Glutamatergic neuron (in vitro differentiated cells): Measurements from ENCODE around the gene NAV3. TPM values are rescaled to one million over a fixed set of nuclear protein-coding genes. Genes with fewer than 3 reads are reported as not detected.
A peak's percentile ranks its signal among the peaks of the same experiment; 100 is the strongest.

Experiments
- DNase-seq: peaks from one replicate; pipeline ENCODE4 v3.0.0; 2022
- H3K27ac Mint-ChIP-seq: one replicate; pipeline ENCODE4 v1.8.0; 2020; ENCODE audit warnings: mild to moderate bottlenecking, mixed read lengths, inconsistent platforms; ENCODE audit not compliant: unreplicated experiment
- H3K27me3 Mint-ChIP-seq: one replicate; pipeline ENCODE4 v1.8.0; 2020; ENCODE audit warnings: mild to moderate bottlenecking, moderate library complexity, mixed read lengths, inconsistent platforms; ENCODE audit not compliant: unreplicated experiment
- H3K36me3 Mint-ChIP-seq: one replicate; pipeline ENCODE4 v1.8.0; 2020; ENCODE audit warnings: mild to moderate bottlenecking, mixed read lengths, inconsistent platforms; ENCODE audit not compliant: unreplicated experiment
- H3K4me1 Mint-ChIP-seq: one replicate; pipeline ENCODE4 v1.8.0; 2020; ENCODE audit warnings: mild to moderate bottlenecking, low read depth, mixed read lengths, inconsistent platforms; ENCODE audit not compliant: unreplicated experiment
- H3K4me3 Mint-ChIP-seq: one replicate; pipeline ENCODE4 v1.8.0; 2020; ENCODE audit warnings: mild to moderate bottlenecking, mixed read lengths, inconsistent platforms; ENCODE audit not compliant: unreplicated experiment
- H3K9me3 Mint-ChIP-seq: one replicate; pipeline ENCODE4 v1.8.0; 2020; ENCODE audit warnings: mild to moderate bottlenecking, moderate library complexity, mixed read lengths, inconsistent platforms; ENCODE audit not compliant: unreplicated experiment
- CTCF ChIP-seq: fragments of 200-600 bp; sonication (generic); IDR thresholded peaks from one replicate; pipeline ENCODE4 v1.5.0; 2021; ENCODE audit not compliant: partially characterized antibody, unreplicated experiment
- total RNA-seq: library from RNA; stranded (reverse); fragmentation: NEBNext Ultra II Directional; extraction: Animal tissue kit (Norgen Biotek cat#: 25700); gene quantifications from one replicate; pipeline ENCODE4 v1.2.1, GENCODE V29; 2021; ENCODE audit not compliant: unreplicated experiment

Gene NAV3
- total RNA-seq, 1 donor from 2014 or later = 13.6 TPM

GRCh38 chr12:78121969-78122610 lies 291.4 kb downstream of the NAV3 start:
- no peaks in the 10 kb centered on the region for H3K4me1 Mint-ChIP-seq
- no peak for TF ChIP-seq CTCF
- no peaks in the 10 kb centered on the region for H3K36me3 Mint-ChIP-seq
- H3K27ac Mint-ChIP-seq = no peak overlapping the region
- DNase-seq = no peak
- no peak overlapping the region for H3K4me3 Mint-ChIP-seq
- no peaks in the 10 kb centered on the region for H3K27me3 Mint-ChIP-seq
- H3K9me3 Mint-ChIP-seq = no peaks in the 10 kb centered on the region

- no peak overlapping the region for H3K27ac Mint-ChIP-seq
- DNase-seq = no peak
- no peaks in the 10 kb centered on the region for H3K9me3 Mint-ChIP-seq
- H3K36me3 Mint-ChIP-seq = no peaks in the 10 kb centered on the region
- no peaks in the 10 kb centered on the region for H3K4me1 Mint-ChIP-seq
- TF ChIP-seq CTCF = no peak
- H3K27me3 Mint-ChIP-seq = peaks cover 1% of the 10 kb centered on the region
- H3K4me3 Mint-ChIP-seq = no peak overlapping the region
Observed at GRCh38 chr12:78128211-78128610, 297.5 kb downstream of the NAV3 start.

GRCh38 chr12:78143717-78144116 lies 313.0 kb downstream of the NAV3 start:
- TF ChIP-seq CTCF = no peak
- H3K4me1 Mint-ChIP-seq = peaks cover 5% of the 10 kb centered on the region
- H3K27me3 Mint-ChIP-seq = no peaks in the 10 kb centered on the region
- H3K36me3 Mint-ChIP-seq = no peaks in the 10 kb centered on the region
- H3K9me3 Mint-ChIP-seq = no peaks in the 10 kb centered on the region
- H3K4me3 Mint-ChIP-seq = no peak overlapping the region
- DNase-seq = no peak
- H3K27ac Mint-ChIP-seq = no peak overlapping the region

GRCh38 chr12:78145398-78145797 lies 314.7 kb downstream of the NAV3 start:
- H3K4me1 Mint-ChIP-seq = peaks cover 10% of the 10 kb centered on the region
- no peaks in the 10 kb centered on the region for H3K9me3 Mint-ChIP-seq
- no peak overlapping the region for H3K4me3 Mint-ChIP-seq
- H3K36me3 Mint-ChIP-seq = no peaks in the 10 kb centered on the region
- H3K27ac Mint-ChIP-seq = no peak overlapping the region
- TF ChIP-seq CTCF = no peak
- peaks cover 2% of the 10 kb centered on the region for H3K27me3 Mint-ChIP-seq
- DNase-seq = no peak

GRCh38 chr12:78146365-78146772 lies 315.7 kb downstream of the NAV3 start:
- H3K27me3 Mint-ChIP-seq = peaks cover 2% of the 10 kb centered on the region
- no peak overlapping the region for H3K27ac Mint-ChIP-seq
- no peak for DNase-seq
- H3K4me3 Mint-ChIP-seq = no peak overlapping the region
- peaks cover 14% of the 10 kb centered on the region for H3K4me1 Mint-ChIP-seq
- no peaks in the 10 kb centered on the region for H3K9me3 Mint-ChIP-seq
- TF ChIP-seq CTCF = peak; percentile 88
- no peaks in the 10 kb centered on the region for H3K36me3 Mint-ChIP-seq
